ENCODE measurements around the gene NDUFB6.
"Not testable (repeated sequence)": the region's sequence is repeated elsewhere in the genome, so short reads cannot be mapped to it uniquely, and the experiment has no call there.

NDUFB6 gene

DNA sequence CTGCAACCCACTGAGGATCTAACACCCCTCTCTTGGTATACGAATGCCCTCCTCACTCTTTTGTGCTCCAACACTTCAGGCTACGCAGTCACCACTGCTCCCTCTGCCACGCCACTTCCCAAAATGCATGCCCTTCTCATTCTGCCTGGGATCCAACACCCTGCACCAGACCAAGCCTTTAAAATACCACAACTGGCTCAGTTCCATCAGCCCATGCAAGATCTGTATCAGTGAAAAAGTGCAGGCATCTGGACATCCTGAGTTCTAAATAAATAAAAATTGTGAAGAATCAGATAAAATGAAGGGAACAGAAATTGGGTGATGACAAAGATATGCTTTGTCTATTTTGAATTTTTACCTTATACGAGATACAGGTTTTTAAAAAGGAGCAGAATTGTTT is 2.7 kb downstream of the NDUFB6 start:
- no peak for DNase-seq

DNA sequence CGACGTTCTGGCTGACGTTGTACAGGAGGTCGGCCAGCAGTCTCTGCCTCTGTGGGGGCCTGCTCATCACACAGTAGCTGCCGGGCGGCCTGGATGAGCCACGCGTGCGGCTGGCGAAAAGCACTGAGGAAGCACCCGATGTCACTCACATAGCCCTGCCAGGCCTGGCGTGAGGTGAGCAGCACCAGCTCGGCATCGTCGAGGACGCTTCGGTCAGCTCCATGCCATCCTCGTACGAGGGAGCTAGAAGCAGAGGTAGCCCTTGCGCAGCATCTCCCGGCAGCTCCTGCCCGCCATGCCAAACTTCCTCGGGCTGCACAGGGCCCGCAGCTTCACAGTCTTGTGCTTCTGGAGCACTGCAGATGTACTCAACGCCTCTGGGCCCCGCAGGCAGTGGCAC is 6.2 kb downstream of the NDUFB6 start:
- no peak for DNase-seq

DNA sequence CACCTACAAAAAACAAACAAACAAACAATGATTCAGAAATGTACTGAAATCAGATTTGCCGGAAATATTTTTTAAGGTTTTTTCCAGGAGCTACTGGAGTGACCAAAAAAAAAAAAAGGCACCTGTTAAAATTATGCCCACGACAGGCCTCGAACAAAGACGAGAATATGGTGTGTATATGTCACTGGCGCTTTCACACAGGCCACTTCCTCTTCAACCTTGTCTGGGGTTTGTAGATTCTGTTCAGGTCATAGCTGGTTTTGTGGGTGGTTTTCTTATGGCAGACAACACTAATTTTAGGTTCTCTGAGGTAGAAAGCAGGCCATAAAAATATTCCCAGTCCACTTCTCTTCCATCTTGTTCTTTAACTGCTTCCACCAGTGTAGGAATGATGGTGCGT is 7.0 kb downstream of the NDUFB6 start:
- no peak for DNase-seq

DNA sequence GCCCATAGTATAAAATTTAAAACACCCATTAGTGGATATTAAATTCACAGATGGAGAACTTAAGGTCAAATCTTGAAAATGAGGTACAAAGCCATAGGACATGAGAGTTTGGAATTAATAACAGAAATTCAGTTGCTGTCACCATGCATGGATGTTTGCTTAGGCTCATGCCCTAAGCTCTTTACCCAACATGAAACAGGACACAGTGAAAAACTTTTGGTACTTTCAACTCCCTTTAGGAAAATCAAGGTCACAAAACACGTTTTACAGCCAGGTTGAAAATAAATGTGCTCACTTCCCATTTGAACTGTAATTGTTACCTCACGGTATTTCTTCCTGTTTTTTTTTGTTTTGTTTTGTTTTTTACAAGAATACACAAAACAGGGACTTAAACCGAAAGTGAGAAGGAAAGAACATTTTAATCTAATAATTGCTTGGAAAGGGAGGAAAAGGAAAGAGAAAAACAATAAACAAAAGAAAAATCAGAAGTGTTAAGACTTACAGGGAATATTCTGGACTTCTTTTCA is 14.5 kb downstream of the NDUFB6 start:
- no peak for DNase-seq

DNA sequence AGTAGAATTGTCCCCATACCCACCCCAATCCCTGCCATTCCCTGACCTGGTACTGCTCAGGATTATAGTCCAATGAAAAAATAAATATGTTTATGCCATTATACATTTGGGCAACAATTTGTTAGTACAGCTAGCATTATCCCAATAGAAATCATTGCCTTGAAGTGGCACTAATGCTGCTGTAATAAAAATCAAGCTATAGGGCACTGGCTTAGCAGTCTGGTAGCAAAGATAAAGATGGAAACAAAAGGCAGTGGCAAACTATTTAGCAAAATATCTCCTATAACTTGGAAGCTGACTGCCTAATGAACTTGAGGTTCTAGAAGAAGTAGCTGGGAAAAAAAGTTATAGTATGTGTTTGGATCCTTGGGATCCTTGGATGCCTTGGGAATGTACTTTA is 18.4 kb downstream of the NDUFB6 start:
- DNase-seq, result no peak

DNA sequence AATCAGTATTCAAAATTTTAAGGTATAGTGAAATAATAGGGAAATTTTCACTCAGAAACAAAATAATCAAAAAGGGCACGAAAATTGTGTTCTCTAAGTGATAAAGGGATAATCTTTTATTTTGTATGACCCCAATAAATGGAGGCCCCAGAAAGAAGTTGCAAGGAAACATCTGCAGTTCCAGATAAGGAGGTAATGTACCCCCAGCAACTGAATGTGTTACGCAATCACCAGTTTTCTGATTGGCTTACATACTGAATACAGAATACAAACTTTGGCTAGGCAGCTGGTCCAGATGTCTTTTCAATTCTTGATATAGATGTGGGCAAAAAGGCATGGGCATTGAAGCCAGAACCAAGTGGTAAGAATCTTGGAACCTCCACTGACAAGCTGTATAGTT is 18.9 kb downstream of the NDUFB6 start:
- no peak for DNase-seq

DNA sequence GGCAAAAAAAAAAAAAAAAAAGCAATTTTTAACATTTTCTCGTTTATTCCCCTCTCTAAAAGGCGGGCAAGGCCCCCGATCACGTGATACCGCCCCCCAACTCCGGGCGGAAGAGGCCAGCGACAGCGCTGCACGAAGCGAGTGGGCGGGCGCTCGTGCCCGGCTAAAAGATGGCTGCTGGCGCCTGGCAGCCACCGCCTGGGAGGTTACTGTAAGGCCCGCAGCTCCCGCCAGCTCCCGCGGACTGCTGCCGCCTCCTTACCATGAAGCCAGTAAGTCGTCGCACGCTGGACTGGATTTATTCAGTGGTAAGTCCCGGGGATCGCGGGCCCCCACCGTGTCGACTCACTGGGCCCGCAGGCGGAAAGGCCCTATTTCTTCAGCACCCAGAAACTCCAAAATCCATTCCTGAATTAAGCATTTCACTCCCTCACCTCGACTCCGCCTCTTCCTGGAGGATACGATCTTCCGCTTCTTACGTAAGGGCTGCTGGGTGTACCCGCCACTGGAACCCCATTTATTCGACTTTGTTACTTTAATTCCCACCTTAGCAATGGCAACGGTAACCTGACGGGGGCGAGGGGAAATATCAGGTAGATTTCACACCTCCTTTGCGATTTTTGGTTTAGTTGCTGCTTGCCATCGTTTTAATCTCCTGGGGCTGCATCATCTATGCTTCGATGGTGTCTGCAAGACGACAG is 20.6 kb downstream of the NDUFB6 start, which contains the start of the genes SMIM27 and TOPORS:
Gene SMIM27 (plus strand): TSS at position 156 of the 701 bp plus-strand sequence. CDS start 108 bp downstream, at position 264.
Gene TOPORS (minus strand): TSS at position 415 of the 701 bp plus-strand sequence. CDS start 150 bp downstream, at position 265.
- DNase-seq, result peak; percentile 85

DNA sequence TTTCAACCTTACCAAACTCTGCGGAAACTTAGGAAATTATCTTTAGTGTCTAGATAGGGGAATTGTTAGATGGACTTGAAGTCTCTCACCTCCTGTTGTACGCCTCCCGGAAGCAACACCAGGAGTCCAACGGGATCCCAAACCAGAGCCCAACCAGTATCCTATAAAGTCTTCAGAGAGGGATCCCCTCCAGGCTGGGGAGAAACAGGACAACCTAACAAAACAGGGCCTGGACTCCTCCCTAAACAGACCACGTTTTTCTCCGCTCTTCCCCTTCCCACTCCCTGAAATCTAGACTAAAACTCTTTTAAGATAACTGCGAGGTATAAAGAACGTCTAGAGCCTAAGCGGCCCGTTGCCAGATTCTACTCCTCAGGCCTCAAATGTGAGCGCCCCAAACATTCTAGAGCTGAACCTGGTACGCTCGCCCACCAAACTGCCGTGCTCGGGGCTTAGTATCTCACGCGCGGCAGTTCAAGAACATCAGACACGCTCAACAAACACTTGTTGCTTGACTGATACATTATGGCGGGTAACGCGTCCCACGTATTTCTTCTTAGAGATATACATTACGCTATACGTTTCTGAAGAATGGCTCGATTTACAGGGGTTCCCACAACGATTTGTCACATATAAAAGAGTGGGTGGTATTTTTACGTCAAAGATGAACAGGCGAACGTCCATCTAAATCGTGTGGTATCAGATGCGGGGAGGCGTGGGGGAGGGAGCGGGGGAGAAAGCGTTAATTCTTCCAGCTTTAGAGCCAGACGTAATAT is 21.5 kb downstream of the NDUFB6 start:
- DNase-seq, result no peak

DNA sequence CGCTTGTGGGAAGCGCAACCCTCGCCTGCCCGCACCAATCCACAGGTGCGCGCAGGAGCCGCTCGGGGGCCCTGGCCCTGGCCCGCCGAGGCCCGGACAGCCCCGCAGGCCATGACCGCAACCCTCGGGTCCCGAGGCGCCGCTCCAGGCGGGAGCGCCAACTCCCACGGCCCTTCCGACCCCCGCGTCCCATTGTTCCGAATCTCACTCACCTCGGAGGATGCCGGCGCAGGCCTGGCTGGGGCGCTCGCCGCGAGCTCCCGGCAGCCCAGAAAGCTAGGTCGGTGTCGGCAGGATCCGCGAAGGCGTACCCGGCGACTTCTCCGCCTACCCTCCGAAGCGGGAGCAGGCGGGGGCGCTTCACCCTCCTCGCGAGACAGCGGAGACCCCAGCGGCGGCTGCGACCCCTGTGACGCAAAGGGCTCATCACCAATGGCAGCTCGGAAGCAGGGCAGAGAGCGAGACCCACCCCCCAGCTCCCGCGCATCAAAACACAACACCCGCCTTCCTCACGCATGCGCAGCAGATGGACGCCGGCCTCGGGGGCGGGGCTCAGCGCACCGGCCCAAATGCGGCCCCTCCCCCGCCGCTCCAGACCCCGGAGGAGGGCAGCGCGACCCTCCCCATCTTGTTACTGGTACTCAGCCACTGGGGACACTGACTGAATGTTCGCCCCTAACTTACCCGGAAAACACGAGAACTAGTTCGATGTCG is 22.2 kb downstream of the NDUFB6 start:
- peak; percentile 68 to 72 for DNase-seq

DNA sequence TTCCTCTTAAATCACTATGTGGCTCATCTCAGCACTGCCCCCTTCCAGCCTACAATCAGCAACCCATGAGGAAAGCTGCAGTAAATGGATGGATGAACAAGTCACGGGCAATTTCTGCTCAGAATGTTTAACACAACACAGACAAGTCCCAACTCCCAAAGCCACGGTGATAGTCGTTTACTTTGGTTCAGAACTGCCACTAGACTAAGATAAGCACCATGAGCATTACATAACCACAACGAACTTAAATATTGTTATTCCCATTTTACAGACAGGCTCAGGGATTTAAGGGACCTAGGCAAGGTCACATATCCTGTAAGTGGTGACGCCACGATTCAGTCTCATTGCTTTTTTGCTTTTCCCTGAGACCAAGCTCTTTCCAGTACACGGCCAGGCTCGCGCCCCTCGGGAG is 22.8 kb downstream of the NDUFB6 start:
- DNase-seq, result no peak

DNA sequence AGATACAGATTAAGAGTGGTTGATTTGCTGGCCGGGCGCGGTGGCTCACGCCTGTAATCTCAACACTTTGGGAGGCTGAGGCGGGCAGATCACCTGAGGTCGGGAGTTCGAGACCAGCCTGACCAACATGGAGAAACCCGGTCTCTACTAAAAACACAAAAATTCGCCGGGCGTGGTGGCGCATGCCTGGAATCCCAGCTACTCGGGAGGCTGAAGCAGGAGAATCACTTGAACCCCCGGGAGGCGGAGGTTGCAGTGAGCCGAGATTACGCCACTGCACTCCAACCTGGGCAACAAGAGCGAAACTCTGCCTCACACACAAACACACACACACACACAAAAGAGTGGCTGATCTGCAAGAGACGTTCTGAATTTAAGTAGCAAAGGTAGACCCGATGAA is 24.7 kb downstream of the NDUFB6 start:
- DNase-seq, result not testable (repeated sequence)

DNA sequence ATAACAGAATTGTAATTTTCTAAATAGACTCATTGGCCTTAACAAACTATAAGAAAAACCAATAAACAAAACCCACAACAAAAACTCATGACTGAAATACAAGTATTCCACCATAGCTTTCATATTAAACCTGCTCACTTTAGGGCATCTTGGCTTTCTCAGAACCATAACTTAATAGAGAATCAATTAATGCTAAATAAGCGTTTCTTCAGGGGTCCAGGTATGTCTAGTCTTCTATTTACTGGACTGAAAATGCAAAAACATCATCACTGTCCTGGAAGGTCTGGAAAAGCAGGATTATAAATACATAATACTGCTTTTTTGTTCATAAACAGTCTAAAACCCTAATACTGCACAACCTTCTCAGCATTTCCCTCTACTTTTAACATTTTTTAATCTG is 27.1 kb downstream of the NDUFB6 start:
- no peak for DNase-seq

DNA sequence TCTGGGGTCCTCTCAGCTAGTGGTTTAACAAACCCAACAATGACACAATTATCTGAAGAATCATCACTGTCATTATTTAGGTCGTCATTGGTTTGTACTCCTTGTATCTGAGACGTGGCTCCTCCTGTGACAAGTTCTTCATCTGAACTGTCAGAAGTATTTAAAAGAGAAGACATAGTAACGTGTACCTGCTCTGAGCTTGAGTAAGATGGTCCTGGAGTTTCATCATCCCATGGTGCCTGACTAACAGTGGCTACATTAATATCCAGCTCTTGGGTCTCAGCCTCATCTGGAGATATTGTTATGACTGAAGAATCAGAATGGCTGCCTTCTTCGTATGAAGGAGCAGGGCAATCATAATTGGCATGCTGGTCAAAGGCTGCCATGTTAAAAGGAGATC is 29.9 kb downstream of the NDUFB6 start:
- no peak for DNase-seq

DNA sequence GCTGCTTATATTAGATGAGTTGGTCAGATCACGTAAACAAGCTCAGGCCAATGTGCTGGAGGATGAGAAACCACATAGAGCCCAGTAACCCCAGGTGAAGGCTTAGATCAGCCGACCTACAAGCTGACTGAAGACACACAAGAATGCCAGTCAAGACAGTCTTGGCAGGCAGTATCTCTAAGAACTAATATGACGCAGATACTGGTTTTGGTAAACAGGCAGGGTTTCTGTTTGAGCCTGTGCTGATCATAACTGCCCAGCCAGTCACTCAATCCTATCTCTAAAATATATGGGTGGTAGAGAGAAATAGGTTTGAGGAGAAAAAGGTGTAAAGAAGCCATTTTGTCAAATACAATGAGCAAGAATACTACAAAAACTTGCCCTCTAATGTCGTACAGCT is 39.1 kb downstream of the NDUFB6 start:
- no peak for DNase-seq

DNA sequence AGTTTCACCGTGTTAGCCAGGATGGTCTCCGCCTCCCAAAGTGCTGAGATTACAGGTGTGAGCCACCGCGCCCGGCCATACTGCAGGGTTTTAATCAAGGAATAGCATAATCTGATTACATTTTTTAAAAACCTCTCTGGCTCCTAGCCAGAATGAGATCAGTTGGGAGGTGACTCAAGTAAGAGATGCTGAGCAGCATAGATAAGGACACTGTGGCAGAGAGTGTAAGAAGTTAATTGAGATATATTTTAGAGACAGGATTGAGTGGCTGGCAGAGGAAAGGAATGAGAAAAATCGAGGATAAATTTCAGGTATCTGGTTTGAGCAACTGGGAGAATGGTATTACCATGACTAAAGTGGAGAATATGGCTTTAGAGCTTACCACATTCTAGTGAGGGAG is 39.6 kb downstream of the NDUFB6 start:
- no peak for DNase-seq

DNA sequence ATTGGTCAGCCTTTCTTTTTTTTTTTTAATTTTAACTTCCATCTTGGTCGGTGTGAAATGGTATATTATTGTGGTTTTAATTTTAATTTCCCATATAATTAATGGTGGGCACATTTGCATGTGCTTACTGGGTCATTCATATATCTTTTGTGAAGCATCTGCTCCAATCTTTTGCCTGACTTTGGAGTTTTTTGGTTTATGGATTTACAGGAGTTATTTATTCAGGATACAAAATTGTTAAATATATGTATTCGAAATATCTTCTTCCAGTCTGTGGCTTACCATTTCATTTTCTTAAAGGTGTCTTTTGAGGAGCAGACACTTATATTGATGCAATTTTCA is 46.3 kb downstream of the NDUFB6 start:
- DNase-seq, result no peak

DNA sequence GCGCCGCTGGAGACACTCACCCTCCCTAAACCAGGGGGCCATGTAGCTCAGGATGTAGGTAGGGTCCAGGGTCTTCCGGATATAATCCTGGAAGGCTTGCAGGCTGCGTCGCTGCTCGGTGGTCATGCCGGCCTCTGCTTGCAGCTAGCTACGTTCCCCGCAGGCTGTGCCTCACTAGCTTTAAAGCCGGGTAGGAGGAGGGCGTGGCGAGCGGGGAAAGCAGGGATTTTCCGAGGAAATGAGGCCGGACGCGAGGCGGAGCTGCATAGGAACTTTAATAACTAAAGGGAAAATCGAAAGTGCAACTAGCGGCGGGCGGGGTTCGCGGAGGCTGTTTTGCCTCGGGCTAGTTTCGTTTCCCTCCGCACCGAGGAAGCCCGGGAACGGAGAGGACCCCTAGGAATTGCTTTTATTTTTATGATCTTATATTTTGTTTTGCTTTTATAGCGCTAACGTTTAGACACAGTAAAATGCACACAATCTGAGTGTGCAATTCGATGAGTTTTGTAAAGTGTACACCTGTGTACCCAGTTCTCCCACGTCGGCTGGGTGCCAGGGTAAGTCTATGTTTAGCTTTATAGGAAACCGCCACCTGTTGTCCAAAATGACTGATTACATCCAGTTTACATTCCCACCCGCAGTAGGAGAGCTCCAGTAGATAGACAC is 46.8 kb downstream of the NDUFB6 start, which contains the start of gene RIGI:
Gene RIGI (minus strand): TSS at position 156 of the 666 bp plus-strand sequence. CDS start 30 bp downstream, at position 126.
- peak; percentile 79 to 89 for DNase-seq

DNA sequence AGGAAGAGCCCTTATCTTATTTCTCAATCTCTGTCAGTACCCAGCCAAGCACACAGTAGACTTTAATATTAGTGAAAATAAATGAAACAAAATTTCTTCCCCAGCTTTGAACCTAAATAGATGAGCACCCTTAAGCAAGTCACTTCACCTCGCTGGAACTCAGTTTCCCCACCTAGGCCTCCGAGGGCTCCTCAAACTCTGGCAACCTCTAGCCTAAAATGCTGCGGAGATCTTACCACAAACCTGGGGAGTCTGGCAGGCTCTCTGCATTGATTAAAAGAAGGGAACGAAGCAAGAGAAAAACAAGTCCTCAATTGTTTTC is 47.3 kb downstream of the NDUFB6 start:
- DNase-seq, result peak in 1 of 2 experiments; percentile 34

DNA sequence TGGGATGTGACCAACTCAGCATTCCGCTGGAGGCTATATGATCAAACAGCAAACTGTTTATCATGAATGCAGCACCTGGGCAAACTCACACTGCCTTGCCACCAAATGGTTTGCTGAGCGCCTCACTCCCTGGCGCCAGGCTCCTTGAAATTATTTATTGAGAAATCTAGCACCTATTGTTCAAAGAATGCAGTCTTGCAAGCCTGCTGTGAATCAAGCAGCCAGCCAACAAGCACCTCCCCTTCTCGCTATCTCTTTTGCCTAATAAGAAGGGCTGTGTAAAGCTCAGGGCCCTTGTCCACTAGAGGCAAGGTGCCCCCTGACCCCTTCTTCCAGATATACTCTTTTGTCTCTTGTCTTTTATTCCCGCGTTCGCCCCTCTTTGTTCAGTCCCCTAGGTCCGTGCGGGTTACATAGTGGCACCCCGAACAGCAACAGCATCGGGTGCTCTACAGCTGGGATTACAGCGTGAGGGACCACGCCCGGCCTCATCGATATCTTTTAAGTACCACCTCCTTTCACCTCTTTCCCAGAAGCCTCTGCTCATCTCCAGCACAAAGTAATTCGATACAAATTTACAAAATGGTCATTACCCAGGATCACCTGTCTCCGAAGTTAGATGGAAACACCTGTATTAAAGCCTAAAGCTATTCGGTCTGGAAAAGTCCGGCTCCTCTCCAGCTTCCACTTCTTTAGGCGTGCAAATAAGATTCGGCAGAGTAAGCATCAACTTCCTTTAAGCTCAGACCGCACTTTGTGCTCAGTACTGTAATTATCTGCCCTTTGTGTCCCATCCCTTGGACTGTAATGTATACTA is 47.9 kb downstream of the NDUFB6 start:
- DNase-seq, result peak; percentile 16 to 19

DNA sequence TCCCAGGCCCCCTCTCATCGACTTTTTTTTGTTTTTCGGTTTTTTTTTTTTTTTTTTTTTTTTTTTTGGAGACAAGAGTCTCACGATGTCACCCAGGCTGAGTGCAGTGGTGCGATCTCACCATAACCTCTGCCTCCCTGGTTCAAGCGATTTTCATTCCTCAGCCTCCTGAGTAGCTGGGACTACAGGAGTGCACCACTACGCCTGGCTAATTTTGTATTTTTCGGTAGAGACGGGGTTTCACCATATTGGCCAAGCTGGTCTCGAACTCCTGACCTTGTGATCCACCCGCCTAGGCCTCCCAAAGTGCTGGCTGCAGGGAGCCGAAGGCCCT is 48.4 kb downstream of the NDUFB6 start:
- DNase-seq, result not testable (repeated sequence)

DNA sequence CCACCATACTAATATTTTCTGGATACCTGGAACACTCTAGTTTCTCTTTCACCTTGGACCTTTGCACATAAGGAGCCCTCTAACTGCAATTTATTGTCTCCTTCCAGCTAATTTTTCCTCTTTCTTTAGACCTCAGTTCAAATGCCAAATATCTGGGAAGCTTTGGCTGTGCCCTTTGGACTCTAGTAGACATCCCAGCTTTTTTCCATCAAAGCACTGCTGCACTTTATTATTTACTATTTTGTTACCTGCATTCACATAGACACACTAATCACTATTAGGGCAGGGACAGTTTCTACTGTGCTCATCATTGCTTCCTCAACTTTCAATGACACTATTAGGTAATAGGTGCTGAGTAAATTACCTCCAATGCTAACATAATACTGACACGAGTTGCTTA is 49.0 kb downstream of the NDUFB6 start:
- no peak for DNase-seq

DNA sequence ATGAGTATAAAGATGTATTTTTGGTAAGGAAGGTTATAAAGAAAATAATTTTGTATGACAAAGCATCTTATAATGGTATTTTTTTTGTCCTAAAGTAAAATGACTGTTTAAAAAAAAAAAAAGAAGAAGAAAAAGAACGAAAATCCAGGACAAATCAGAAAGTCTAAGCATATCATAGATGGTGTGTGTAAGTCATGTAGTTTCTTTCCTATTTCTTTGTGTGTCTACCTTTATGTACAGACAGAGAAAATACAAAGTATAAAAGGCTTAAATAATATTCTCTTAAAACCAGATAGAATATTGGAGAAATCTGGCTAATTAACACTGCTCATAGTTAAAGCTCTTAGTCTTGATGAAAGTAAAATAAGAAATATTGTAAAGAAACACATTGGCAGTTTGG is 54.7 kb downstream of the NDUFB6 start:
- DNase-seq, result no peak
